Smooth muscle cell (in vitro differentiated cells): ENCODE measurements around the gene LRRC4. TPM values are rescaled to one million over a fixed set of nuclear protein-coding genes. Genes with fewer than 3 reads are reported as not detected.

Experiments
- DNase-seq: peaks from one replicate; lab custom pipeline; 2025; ENCODE audit not compliant: unreplicated experiment; lab: John Stamatoyannopoulos, UW
- H2AFZ ChIP-seq: fragments of 200-600 bp; sonication (generic); 2 replicates; pipeline ENCODE4 v1.6.0; 2016; ENCODE audit warnings: antibody characterized with exemption, low read depth, mild to moderate bottlenecking
- H3F3A ChIP-seq: fragments of 200-600 bp; sonication (generic); 2 replicates; pipeline ENCODE4 v1.6.0; 2017; ENCODE audit warnings: antibody characterized with exemption, low read depth
- H3K27ac ChIP-seq: fragments of 200-600 bp; sonication (generic); 2 replicates; pipeline ENCODE4 v1.5.1; 2016; ENCODE audit warnings: low read depth, mild to moderate bottlenecking
- H3K27me3 ChIP-seq: fragments of 200-600 bp; sonication (generic); 2 replicates; pipeline ENCODE4 v1.6.1; 2016; ENCODE audit warnings: low read depth, mild to moderate bottlenecking
- H3K36me3 ChIP-seq: fragments of 200-600 bp; sonication (generic); 2 replicates; pipeline ENCODE4 v1.5.1; 2016; ENCODE audit warnings: low read depth
- H3K4me1 ChIP-seq: fragments of 200-600 bp; sonication (generic); 2 replicates; pipeline ENCODE4 v1.5.1; 2016; ENCODE audit warnings: low read depth
- H3K4me2 ChIP-seq: fragments of 200-600 bp; sonication (generic); 2 replicates; pipeline ENCODE4 v1.6.0; 2016; ENCODE audit warnings: mild to moderate bottlenecking
- H3K4me3 ChIP-seq: fragments of 200-600 bp; sonication (generic); 2 replicates; pipeline ENCODE4 v1.5.1; 2016; ENCODE audit warnings: mild to moderate bottlenecking
- H3K79me2 ChIP-seq: fragments of 200-600 bp; sonication (generic); 2 replicates; pipeline ENCODE4 v1.6.0; 2016; ENCODE audit warnings: low read depth, mild to moderate bottlenecking
- H3K9ac ChIP-seq: fragments of 200-600 bp; sonication (generic); 2 replicates; pipeline ENCODE4 v1.6.0; 2016; ENCODE audit warnings: low read depth
- H3K9me3 ChIP-seq: fragments of 200-600 bp; sonication (generic); replicated peaks from 2 replicates; pipeline ENCODE4 v1.5.1; 2016; ENCODE audit warnings: low read depth
- H4K20me1 ChIP-seq: fragments of 200-600 bp; sonication (generic); 2 replicates; pipeline ENCODE4 v1.6.0; 2016; ENCODE audit warnings: low read depth
- WGBS: methylation state at CpG from one replicate; pipeline ENCODE4 v1.1.7; 2016; ENCODE audit warnings: low lambda C conversion rate; 5-methylcytosine and 5-hydroxymethylcytosine counted together
- polyA plus RNA-seq: library from polyadenylated mRNA; unstranded; fragments of >200 nt; fragmentation: Nextera tagmentation; extraction: Ambion mirVana; gene quantifications from 2 replicates; pipeline ENCODE4 v1.2.1, GENCODE V29; 2016
- total RNA-seq: library from RNA; depleted of rRNA; stranded (reverse); fragments of >200 nt; gene quantifications from 2 replicates; pipeline ENCODE4 v1.2.3, GENCODE V29; 2014
- TF ChIP-seq, protein P1 (sequence below): fragments of 200-600 bp; sonication (generic); IDR thresholded peaks from 2 replicates; pipeline ENCODE4 v1.5.1; 2017; ENCODE audit warnings: borderline replicate concordance, mild to moderate bottlenecking, antibody characterized with exemption; ENCODE audit not compliant: insufficient read depth, poor library complexity, severe bottlenecking

The LRRC4 gene, protein sequence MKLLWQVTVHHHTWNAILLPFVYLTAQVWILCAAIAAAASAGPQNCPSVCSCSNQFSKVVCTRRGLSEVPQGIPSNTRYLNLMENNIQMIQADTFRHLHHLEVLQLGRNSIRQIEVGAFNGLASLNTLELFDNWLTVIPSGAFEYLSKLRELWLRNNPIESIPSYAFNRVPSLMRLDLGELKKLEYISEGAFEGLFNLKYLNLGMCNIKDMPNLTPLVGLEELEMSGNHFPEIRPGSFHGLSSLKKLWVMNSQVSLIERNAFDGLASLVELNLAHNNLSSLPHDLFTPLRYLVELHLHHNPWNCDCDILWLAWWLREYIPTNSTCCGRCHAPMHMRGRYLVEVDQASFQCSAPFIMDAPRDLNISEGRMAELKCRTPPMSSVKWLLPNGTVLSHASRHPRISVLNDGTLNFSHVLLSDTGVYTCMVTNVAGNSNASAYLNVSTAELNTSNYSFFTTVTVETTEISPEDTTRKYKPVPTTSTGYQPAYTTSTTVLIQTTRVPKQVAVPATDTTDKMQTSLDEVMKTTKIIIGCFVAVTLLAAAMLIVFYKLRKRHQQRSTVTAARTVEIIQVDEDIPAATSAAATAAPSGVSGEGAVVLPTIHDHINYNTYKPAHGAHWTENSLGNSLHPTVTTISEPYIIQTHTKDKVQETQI
- total RNA-seq: not detected in 2 replicates
- 0.25 TPM in 1 of 2 replicates, not detected in the other for polyA plus RNA-seq

DNA sequence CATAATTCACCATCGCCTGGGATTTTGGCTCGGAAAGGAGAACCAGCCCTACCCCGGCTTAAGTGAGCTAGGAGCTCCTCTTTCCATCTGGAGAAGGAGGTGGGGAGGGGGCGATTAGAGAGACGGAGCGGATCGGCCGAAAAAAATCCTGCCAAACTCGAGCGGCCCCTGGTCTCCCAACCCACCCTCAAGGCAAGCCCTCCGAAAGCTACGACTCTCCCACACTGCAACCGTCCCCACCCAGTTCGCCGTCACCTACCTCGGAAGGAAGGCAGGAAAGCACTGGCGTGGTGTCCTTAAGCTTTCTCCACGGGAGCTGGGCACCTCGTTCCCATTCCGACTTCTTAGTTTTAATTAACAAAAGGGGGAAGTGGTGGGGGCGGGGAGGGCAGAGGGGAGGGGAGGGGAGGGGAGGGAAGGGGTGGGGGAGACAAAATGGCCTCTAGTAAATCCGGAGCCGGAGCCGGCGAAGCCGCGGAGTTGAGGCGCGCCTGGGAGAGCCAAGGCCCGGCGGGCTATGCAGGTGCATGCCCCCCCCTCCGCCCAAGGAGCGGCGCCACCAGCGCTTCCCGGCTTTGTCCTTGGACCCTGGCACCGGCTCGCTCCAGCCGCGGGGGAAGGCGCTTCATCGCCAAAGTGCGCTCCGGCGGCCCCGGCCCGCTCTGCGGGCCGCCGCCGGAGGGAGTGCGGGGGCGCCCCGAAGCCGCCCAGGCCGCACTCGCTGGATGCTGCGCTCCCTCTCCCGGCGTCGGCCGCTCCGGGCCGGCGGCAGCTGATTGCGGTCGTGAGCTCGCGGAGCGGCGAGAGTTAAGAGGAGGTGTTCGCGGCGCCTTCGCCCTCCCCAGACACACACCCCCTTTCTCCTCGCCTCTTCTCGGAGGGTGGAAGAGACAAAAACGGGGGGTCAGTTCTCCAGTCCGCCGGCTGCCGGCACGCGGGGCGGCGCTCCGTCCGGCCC, at the start of gene LRRC4:
LRRC4 (minus strand) TSS at position 784 of the 958 bp plus-strand sequence. CDS start 797 bp downstream, outside the sequence.
- peaks cover 98% of the 10 kb centered on the region for H4K20me1 ChIP-seq
- 3% methylated on average over 71 of the region's 87 CpGs for WGBS

DNA sequence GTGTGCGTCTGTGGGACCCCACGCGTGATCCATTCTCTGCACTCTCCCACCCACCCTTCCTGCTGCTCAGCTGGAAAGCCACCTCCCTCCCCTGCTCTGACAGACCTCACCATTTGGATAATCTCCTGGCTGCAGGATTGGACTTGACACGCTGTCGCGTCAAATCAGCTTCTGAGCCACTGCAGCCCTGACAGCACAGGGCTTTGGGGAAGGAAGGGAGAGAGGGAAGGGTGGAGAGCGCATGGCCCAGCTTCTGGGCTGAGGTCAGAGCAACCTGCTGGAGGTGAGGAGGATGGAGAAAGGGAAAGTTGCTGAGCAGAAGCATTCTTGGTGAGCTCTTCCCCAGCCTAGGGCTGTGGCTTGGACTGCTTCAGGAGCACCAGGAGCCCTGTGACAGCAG, 48.9 kb upstream of the LRRC4 start:
- 86% methylated on average over 7 of the region's 7 CpGs for WGBS
- Histone ChIP-seq H3K4me3 (no peak overlapping the region), H3K9ac (no peak overlapping the region), H2AFZ (no peak overlapping the region), H4K20me1 (peaks cover 97% of the 10 kb centered on the region), H3K27ac (no peak overlapping the region), H3K4me1 (peaks cover 4% of the 10 kb centered on the region), H3K36me3 (no peaks in the 10 kb centered on the region), H3K9me3 (no peaks in the 10 kb centered on the region), H3K79me2 (no peaks in the 10 kb centered on the region), H3F3A (no peaks in the 10 kb centered on the region), H3K27me3 (no peaks in the 10 kb centered on the region), H3K4me2 (no peak overlapping the region)
- TF ChIP-seq, protein P1, sequence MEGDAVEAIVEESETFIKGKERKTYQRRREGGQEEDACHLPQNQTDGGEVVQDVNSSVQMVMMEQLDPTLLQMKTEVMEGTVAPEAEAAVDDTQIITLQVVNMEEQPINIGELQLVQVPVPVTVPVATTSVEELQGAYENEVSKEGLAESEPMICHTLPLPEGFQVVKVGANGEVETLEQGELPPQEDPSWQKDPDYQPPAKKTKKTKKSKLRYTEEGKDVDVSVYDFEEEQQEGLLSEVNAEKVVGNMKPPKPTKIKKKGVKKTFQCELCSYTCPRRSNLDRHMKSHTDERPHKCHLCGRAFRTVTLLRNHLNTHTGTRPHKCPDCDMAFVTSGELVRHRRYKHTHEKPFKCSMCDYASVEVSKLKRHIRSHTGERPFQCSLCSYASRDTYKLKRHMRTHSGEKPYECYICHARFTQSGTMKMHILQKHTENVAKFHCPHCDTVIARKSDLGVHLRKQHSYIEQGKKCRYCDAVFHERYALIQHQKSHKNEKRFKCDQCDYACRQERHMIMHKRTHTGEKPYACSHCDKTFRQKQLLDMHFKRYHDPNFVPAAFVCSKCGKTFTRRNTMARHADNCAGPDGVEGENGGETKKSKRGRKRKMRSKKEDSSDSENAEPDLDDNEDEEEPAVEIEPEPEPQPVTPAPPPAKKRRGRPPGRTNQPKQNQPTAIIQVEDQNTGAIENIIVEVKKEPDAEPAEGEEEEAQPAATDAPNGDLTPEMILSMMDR: no peak
- no peak for DNase-seq

More for the DNA sequence above, at the start of gene LRRC4:
- Histone ChIP-seq H3K4me3 (peak within 1 kb of the TSS; percentile 58), H3K27ac (no peak within 1 kb of the TSS), H3F3A (no peaks in the 10 kb centered on the region), H3K27me3 (peaks cover 16% of the 10 kb centered on the region), H3K79me2 (no peaks in the 10 kb centered on the region), H3K4me1 (peaks cover 29% of the 10 kb centered on the region), H3K36me3 (no peaks in the 10 kb centered on the region), H3K9ac (peak within 1 kb of the TSS; percentile 39), H2AFZ (no peak within 1 kb of the TSS), H3K9me3 (no peaks in the 10 kb centered on the region), H3K4me2 (peak within 1 kb of the TSS; percentile 95)
- TF ChIP-seq, protein P1: no peak
- no peak for DNase-seq

DNA sequence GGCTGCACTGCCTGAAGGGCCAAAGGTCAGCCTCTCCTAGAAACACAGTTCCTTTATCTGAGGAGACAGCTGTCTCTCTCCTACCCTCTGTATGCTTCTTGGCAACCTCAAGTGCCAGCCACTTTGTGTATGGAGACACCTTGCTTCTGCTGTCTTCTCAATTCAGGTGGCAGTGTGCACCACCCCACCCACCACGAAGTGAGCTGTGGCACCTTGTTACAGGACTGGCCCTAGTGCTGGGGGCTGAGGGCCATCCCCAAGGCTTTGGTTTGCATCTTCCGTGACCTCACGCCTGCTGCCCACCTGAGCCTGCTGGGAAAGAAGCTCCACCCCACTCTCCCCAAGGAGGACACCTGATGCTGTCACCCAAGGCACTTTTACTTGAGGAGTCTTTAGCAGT, 47.1 kb upstream of the LRRC4 start:
- no peaks in the 10 kb centered on the region for H3K36me3 ChIP-seq
- no peak overlapping the region for H3K4me2 ChIP-seq
- TF ChIP-seq, protein P1: no peak
- H3K4me1 ChIP-seq: peaks cover 4% of the 10 kb centered on the region
- 98% methylated on average over 3 of the region's 3 CpGs for WGBS
- H3K9me3 ChIP-seq: no peaks in the 10 kb centered on the region
- DNase-seq: no peak
- no peak overlapping the region for H3K4me3 ChIP-seq
- no peaks in the 10 kb centered on the region for H3K27me3 ChIP-seq
- peaks cover 99% of the 10 kb centered on the region for H4K20me1 ChIP-seq
- H3K27ac ChIP-seq: no peak overlapping the region
- H3K9ac ChIP-seq: no peak overlapping the region
- no peaks in the 10 kb centered on the region for H3F3A ChIP-seq
- no peaks in the 10 kb centered on the region for H3K79me2 ChIP-seq
- H2AFZ ChIP-seq: no peak overlapping the region
